ENCODE data around the gene RFNG.

The RFNG gene

GRCh38 chr17:82090549-82091263 is 39.1 kb upstream of the RFNG start:
- no peak for DNase-seq

- DNase-seq, result no peak
Observed at GRCh38 chr17:82089723-82090548, 38.3 kb upstream of the RFNG start.

- no peak for DNase-seq
Observed at GRCh38 chr17:82088838-82089722, 37.5 kb upstream of the RFNG start.

GRCh38 chr17:82087961-82088837 is 36.6 kb upstream of the RFNG start:
- no peak for DNase-seq

GRCh38 chr17:82086941-82087906 is 35.6 kb upstream of the RFNG start:
- DNase-seq, result no peak

GRCh38 chr17:82085931-82086764 is 34.5 kb upstream of the RFNG start:
- DNase-seq, result no peak

- DNase-seq, result no peak
Observed at GRCh38 chr17:82085031-82085861, 33.6 kb upstream of the RFNG start.

- DNase-seq, result no peak
Observed at GRCh38 chr17:82084373-82085030, 32.9 kb upstream of the RFNG start.

GRCh38 chr17:82083533-82084359 is 32.1 kb upstream of the RFNG start:
- DNase-seq, result no peak

- no peak for DNase-seq
Observed at GRCh38 chr17:82083009-82083408, 31.4 kb upstream of the RFNG start.

GRCh38 chr17:82082456-82082855 is 30.8 kb upstream of the RFNG start:
- no peak for DNase-seq

GRCh38 chr17:82081966-82082365 is 30.4 kb upstream of the RFNG start:
- DNase-seq, result no peak

GRCh38 chr17:82081546-82081945 is 29.9 kb upstream of the RFNG start:
- DNase-seq, result no peak

GRCh38 chr17:82080789-82081464 is 29.3 kb upstream of the RFNG start:
- no peak for DNase-seq

- no peak for DNase-seq
Observed at GRCh38 chr17:82080048-82080788, 28.6 kb upstream of the RFNG start.

Measured in right kidney (tissue), 1 donor.